ENCODE results near the gene LILRB5.
"Not testable (repeated sequence)": the region's sequence is repeated elsewhere in the genome, so short reads cannot be mapped to it uniquely, and the experiment has no call there.

The LILRB5 gene

GRCh38 chr19:54214734-54215133 is 42.3 kb downstream of the LILRB5 start:
- DNase-seq (ENCODE audit: low read depth in 2 of 2) = not testable (repeated sequence)

GRCh38 chr19:54214217-54214616 is 42.9 kb downstream of the LILRB5 start:
- DNase-seq (ENCODE audit: low read depth in 2 of 2) = not testable (repeated sequence)

- no peak for DNase-seq (ENCODE audit: low read depth in 2 of 2)
These were observed 45.8 kb downstream of the LILRB5 start for GRCh38 chr19:54211235-54211634.

DNA sequence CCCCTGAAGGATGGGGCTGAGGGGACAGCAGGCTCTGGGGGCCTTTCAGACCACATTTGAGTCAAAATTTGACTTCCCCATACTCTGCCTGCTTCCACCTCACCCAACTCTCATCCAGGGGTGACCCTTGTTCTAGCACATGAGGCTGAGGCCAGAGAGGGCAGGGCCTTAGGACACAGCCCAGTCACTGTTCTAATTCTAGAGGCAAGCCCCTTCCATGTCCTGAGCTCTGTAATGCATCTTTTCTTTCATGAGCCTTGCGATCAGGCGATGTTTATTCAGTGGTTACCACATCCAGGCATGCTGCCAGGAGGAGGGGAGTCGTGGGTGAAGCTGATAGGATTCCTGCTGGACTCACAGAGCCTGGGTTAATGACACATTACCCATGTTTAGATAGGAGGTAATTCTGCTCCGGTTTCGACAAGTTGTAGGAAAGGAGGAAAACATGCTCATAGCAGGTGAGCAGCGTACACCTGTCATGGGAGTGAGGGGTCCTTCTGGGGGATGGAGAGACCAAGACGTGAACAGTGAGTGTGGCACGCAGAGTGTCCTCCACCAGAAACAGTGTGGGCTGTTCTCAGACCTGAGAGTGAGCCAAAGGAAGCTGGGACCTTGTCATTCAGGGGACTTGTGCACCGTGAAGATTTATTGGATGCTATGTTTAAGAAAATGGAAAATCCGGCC is 47.1 kb downstream of the LILRB5 start:
- DNase-seq (ENCODE audit: low read depth in 2 of 2) = no peak

DNA sequence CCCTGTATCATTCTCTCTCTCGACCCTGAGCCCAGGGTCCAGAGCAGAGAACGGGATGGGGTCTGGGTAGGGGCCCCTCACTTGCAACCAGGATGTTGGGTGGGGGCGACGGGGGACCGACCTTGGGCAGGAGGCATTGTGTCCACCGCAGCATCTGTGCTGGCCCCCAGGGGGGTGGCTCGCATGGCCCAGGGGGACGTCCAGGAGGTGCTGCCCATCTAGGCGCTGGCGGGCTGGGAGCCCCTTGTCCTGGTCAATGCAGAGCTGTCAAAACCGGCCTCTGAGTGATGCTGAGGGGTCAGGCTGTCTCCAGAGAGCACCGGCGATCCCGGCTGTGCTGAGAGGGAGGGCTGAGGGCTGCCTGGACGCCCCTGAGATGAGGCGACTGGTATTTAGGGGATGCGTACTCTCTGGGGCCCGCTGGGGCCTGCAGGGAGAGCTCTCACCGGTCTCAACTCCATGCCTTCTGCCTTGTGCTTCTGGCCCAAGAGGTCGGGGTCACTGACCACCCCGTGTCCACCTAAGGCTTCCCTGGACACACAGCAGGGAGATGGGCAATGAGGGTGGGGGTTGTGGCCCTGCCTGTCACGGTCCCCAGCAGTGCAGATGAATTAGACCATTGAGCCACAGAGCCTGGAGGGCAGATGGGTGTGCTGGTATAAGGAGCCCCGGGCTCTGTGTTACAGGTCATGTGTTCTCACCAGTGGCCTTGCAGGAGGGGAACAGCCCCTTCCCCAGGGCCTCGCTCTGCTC is 47.8 kb downstream of the LILRB5 start:
- DNase-seq (ENCODE audit: low read depth in 2 of 2) = no peak

GRCh38 chr19:54208784-54209057 is 48.4 kb downstream of the LILRB5 start:
- no peak for DNase-seq (ENCODE audit: low read depth in 2 of 2)

- DNase-seq (ENCODE audit: low read depth in 2 of 2) = peak in 1 of 2 donors; percentile 42
These were observed 48.9 kb downstream of the LILRB5 start for GRCh38 chr19:54207983-54208783.

GRCh38 chr19:54207676-54207982 is 49.4 kb downstream of the LILRB5 start:
- DNase-seq (ENCODE audit: low read depth in 2 of 2) = no peak

- DNase-seq (ENCODE audit: low read depth in 2 of 2) = not testable (repeated sequence)
These were observed 49.9 kb downstream of the LILRB5 start for GRCh38 chr19:54207193-54207592.

GRCh38 chr19:54206831-54207177 is 50.3 kb downstream of the LILRB5 start:
- DNase-seq (ENCODE audit: low read depth in 2 of 2) = no peak

- DNase-seq (ENCODE audit: low read depth in 2 of 2) = no peak
These were observed 50.8 kb downstream of the LILRB5 start for GRCh38 chr19:54206030-54206830.

DNA sequence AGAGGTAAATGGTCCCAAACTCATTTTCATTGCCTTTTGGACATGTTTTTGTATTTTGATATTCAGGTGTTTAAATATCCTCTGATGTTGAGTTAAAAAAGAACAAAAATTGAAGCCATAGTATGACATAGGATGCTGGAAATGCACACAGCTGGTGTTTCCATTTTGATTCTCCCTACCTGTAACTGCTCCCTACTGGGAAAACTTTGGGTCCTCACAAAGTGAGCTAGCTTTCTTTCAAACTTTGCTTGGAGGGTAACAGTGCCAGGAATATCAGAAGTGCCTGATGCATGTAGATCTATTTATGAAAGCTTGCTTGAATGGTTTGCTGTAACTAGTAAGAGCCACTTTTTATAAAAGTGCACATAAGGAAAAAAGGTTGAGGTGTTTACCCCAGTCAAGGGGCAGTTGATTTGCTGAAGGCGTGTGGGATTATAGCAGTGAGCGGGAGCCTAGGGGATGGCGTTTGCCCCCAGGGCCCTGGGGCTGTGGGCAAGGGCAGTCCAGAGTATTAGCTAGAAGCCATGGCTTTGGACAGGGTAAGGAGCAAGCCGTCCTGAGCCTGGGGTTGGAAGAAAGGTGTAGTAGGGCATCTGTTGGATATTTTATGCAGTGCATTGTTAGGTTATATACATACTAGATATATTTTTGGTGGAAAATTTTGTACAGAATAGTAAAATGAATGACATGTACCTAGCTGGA is 52.2 kb downstream of the LILRB5 start:
- DNase-seq (ENCODE audit: low read depth in 2 of 2) = no peak

GRCh38 chr19:54203151-54203611 is 53.9 kb downstream of the LILRB5 start:
- DNase-seq (ENCODE audit: low read depth in 2 of 2) = no peak

DNA sequence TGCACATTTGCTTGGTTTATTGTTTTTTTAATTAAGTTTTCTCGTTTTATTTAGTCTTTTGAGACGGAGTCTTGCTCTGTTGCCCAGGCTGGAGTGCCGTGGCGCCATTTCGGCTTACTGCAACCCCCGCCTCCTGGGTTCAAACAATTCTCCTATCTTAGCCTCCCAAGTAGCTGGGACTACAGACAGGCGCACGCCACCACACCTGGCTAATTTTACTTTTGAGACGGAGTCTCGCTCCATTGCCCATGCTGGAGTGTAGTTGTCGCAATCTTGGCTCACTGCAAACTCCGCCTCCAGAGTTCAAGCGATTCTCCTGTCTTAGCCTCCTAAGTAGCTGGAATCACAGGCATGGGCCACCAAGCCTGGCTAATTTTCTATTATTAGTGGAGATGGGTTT is 55.1 kb downstream of the LILRB5 start:
- DNase-seq (ENCODE audit: low read depth in 2 of 2) = no peak

- no peak for DNase-seq (ENCODE audit: low read depth in 2 of 2)
These were observed 55.8 kb downstream of the LILRB5 start for GRCh38 chr19:54201172-54201701.
